D341Med (cell line): ENCODE measurements around the gene DNAJA3.

ENCODE experiments used
- DNase-seq: peaks from one replicate; pipeline ENCODE4 v3.0.0; 2012; ENCODE audit warnings: low spot score

DNAJA3 gene

DNA sequence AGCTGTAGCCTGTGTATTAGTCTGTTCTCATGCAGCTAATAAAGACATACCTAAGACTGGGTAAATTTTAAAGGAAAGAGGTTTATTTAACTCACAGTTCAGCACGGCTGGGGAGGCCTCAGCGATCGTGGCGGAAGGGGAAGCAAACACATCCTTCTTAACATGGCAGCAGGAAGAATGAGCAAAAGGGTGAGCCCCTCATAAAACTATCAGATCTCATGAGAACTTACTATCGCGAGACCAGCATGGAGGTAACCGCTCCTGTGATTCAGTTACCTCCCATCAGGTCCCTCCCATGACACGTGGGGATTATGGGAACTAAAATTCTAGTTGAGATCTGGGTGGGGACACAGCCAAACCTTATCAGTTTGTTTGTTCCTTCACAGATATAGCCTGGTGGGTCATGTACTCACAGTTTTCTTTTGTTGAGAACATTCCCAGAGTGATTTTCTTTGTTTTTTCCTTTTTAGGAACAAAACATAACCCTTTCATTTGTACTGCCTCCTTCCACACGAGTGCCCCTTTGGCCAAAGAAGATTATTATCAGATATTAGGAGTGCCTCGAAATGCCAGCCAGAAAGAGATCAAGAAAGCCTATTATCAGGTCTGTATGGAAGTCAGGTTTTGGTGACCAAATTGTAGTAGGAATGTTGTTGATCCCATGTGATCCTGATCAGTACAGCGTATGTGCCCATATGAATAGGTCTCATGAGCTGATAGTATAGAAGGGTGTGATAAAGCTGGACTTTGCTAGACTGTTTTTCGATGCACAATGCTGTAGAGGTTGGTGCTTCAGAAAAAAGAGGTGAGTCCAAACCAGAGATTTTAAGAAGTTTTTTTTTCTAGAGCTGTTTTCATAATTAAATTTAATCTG is 8.5 kb downstream of the DNAJA3 start:
- no peak for DNase-seq

DNA sequence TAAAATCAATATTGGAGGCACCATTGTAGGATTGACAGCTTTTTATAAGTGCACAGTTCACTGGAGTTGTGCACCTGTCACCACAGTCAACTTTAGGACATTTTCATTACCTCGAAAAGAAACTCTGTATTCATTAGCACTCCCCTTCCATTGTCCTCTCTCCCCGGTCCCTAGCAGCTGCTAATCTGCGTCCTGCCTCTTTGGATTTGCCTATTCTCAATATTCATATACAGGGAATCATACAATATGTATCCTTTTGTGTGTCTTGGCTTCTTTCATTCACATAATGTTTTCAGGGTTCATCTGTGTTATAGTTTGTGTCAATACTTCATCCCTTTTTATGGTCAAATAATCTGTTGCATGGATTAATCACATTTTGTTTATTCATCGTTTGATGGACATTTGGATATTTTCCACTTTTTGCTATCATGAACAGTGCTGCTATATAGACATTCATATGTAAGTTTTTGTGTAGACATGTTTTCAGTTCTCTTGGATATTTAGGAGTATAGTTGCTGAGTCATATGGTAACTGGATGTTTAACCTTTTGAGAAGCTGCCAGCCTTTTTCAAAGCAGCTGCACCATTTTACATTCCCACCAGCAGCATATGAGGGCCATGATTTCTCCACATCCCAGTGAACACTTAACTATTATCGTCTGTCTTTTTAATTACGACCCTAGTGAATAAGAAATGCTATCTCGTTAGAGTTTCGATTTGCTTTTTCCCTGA is 9.8 kb downstream of the DNAJA3 start:
- no peak for DNase-seq

- DNase-seq, result no peak
Observed at GRCh38 chr16:4437366-4437765, 11.7 kb downstream of the DNAJA3 start.

- no peak for DNase-seq
Observed at GRCh38 chr16:4442371-4442770, 16.7 kb downstream of the DNAJA3 start.

GRCh38 chr16:4443271-4443670 is 17.6 kb downstream of the DNAJA3 start:
- no peak for DNase-seq

DNA sequence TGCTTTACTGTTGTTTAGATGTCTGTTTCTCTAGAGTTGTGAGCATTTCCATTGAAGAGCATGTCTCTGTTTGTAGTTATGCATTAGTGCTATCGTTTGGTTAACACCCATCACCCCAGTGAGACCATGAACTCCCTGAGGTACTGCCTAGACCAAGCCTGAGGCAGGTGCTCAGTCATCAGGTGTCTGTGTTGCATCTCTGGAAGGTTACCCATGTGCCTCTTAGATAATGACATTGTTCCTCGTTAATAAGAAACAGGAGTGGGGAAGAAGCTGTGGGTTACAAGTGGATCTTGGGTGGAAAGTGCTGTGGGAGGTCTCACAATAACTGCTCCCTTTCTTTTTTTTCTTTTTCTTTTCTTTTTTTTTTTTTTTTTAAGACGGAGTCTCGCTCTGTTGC is 18.3 kb downstream of the DNAJA3 start:
- no peak for DNase-seq

- no peak for DNase-seq
Observed at GRCh38 chr16:4450430-4450829, 24.8 kb downstream of the DNAJA3 start.

- peak; percentile 73 for DNase-seq
Observed at GRCh38 chr16:4450931-4451519, 25.4 kb downstream of the DNAJA3 start.

GRCh38 chr16:4452674-4453073 is 27.0 kb downstream of the DNAJA3 start:
- DNase-seq, result no peak

DNA sequence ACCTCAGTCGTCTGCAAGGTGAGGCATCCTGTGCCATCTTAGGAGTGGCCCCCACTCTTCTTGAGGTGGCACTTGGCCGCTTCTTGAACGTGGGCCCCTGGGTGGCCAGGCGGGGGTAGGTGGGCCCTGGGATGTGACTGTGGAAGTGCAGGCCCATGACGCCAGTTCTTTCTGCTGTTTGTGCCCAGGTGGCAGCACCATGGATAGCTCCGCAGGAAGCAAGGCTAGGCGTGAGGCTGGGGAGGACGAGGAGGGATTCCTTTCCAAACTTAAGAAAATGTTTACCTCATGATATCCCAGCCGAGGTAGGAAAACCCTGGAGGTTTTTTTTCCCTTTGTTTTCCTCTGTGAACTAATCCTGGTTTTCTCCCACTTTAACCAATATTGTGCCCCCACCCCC is 29.0 kb downstream of the DNAJA3 start:
- no peak for DNase-seq

- DNase-seq, result no peak
Observed at GRCh38 chr16:4455081-4455480, 29.4 kb downstream of the DNAJA3 start.

DNA sequence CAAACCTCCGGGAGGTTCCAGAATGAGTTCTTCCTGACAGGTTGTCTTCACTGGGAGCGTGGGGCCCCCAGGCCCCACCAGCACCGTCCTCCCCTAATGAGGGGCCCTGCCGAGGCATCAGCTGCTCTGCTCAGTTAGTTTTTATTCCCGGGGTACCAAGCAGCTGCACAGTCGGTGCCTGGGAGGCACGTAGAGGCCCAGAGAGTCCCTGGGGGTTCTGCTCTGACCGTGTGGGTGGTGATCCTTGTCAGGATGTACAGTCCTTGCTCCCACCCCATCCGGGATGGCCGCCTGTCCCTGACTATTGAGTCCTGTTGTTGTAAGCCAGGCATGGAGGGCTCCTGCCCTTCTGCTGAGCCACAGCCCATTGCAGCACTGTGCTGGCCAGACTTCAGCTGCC is 30.3 kb downstream of the DNAJA3 start:
- DNase-seq, result no peak

DNA sequence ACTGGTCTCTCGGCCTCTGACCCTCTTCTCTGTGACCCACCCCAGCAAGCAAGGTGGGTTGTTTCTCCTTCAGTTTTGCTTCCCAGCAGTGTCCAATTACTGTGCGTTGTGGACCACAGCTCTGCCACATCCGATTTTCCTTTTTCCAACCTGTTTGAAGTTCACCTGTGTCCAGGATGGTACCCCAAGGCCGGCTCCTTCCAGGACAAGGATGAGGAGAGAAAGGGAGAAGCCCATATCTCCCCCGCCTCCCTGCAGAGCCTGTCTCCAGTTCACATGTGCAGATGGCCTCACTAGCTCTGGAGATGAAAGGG is 35.2 kb downstream of the DNAJA3 start:
- DNase-seq, result no peak

GRCh38 chr16:4461250-4462085 is 35.8 kb downstream of the DNAJA3 start:
- DNase-seq, result no peak

DNA sequence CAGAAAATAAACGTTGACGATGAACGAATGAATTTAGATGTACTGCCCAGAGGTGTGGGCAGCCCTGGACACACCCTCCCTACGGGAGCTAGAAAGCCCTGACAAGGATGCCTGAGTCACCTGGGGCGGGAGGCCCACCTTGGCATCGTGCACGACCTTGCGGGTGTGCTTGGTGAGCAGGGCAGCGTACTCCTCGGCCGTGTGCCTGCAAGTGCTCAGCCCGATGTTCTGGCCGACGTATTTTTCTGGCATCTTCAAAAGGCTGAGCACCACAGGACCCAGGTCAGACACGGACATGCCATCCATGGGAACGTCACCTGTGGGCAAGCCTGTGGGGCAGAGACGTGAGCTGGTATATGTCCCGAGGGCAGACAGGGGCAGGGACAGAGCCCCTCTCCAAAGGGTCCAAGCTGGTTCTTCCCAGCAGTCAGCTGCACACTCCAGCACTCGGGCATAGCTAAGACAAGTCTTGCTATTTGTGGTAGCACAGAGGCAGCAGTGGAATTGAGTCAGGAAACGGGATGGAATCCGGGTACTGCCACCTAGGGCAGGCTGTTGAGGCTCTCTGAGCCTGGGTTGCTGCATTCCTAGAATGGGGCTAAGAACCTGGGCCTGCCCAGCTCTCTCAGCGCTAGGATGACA is 38.0 kb downstream of the DNAJA3 start:
- no peak for DNase-seq

- DNase-seq, result no peak
Observed at GRCh38 chr16:4465977-4466779, 40.5 kb downstream of the DNAJA3 start.

GRCh38 chr16:4467916-4468315 is 42.2 kb downstream of the DNAJA3 start:
- DNase-seq, result no peak

DNA sequence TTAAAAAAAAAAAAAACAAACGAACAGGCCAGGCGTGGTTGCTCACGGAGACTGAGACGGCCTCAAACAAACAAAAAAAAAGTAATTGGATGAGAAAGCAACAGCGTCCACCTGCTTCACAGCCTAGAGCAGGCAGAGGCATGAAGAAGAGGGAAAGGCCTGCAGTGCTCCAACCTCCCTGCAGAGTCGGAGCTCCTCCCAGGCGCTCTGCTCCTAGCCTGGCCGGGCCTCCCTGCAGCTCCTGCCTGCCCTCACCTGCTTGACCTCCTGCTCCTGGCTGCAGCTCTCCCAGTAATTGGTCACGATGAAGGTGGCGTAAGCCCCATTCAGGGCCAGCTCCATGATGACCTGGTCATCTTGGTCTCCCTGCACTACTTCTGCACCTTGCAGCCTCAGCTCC is 43.3 kb downstream of the DNAJA3 start:
- DNase-seq, result no peak

DNA sequence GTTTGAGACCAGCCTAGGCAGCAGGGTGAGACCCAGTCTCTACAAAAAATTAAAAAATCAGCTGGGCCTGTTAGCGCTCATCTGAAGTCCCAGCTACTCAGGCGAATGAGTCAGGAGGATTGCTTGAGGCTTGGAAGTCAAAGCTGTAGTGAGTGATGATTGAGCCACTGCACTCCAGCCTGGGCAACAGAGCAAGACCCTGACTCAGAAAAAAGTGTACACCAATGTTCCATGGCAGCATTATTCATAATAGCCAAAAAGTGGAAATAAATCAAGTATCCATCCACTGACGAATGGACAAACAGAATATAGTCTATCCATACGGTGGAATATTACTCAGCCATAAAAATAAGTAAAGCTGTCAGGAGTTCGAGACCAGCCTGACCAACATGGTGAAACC is 46.2 kb downstream of the DNAJA3 start:
- DNase-seq, result no peak

GRCh38 chr16:4472880-4473279 is 47.2 kb downstream of the DNAJA3 start:
- no peak for DNase-seq
